Urothelium cell line (cell line): Measurements from ENCODE around the gene AP5B1.

Source experiments
- DNase-seq: peaks from one replicate; pipeline ENCODE4 v3.0.0; 2011; ENCODE audit warnings: low spot score, mixed read lengths
- FAIRE-seq: peaks from 2 replicates; lab custom pipeline; 2011; peaks lifted over from hg19 to GRCh38; lab: Jason Lieb, UNC

The AP5B1 gene, protein sequence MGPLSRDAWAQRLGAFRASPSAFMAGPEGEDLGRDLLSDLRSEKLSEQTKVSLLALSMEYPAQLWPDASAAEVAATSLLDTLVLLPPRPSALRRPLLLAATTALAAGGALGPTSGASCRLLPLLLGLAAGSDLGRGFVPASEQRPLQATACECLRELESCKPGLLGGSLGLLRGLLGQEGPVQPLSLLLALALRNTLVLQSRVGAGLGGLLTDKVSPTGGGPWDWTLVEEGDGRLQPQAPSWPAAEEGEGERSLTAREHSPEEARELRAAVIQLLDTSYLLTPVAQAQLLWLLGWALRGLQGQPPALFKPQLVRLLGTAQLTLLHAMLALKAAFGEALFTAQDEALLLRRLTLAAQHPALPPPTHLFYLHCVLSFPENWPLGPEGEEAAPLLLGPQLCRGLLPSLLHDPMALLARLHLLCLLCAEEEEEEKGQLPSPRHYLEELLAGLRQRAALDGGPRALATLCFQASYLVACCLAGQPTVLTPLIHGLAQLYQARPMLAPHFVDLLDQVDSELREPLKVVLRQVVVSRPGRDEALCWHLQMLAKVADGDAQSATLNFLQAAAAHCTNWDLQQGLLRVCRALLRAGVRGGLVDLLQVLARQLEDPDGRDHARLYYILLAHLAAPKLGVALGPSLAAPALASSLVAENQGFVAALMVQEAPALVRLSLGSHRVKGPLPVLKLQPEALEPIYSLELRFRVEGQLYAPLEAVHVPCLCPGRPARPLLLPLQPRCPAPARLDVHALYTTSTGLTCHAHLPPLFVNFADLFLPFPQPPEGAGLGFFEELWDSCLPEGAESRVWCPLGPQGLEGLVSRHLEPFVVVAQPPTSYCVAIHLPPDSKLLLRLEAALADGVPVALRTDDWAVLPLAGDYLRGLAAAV

GRCh38 chr11:65780770-65781151 lies at the start of gene AP5B1:
Gene AP5B1, minus strand, starts transcription at chr11:65780976. Its CDS starts 385 bp downstream, at chr11:65780591.
- FAIRE-seq: no peak
- DNase-seq: peak; percentile 88

DNA sequence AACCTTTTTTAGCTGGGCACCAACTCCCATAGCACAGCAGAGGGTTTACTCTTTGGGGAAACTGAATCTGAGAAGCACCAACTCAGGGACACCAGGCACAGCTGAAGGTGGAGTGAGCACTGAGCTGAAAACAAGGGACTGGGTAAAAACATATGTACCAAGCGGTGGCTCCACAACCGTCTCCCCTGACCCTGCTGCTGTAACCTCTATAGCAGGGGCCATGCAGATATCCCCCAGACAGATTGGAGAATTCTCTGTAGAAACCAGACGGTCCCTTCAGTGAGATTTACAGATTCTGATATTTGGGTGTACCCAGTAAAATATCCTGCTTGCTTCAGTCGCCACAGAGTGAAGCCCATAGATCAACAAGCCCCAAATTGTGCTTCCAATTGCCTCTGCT lies 48.7 kb upstream of the AP5B1 start:
- DNase-seq (no peak), FAIRE-seq (no peak)

GRCh38 chr11:65826984-65827735 lies 46.4 kb upstream of the AP5B1 start:
- DNase-seq: no peak
- no peak for FAIRE-seq

DNA sequence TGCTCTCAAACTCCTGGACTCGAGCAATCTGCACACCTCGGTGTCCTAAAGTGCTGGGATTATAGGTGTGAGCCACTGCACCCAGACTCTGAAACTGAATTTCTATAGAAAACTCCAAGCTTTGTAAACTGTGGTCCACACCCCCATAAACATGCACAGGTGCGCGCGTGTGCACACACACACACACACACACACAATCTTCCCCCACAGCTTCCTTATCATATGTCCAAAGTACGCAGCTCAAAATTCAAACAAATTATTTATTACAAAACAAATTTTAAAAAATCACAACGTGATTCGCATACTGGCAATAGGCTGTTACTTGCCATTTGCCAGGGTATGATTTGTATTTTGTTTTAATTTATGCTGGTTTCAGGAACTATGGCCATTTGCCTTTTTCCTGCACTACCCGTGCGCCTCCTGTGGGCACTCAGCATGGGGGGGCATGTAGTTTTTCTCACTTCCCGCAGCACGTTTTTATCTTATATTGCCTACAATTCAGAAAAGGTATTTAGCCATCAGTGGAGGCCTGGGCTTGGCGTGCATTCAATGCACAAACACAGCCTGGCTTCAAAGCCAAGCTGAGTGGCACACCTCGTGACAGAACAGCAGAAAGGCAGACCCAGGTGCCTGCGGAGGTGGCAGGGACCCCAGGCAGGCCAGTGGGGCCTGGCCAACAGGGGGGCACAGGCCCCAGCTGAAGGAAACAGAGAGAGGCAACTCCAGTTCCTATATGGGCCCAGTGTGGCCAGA lies 42.2 kb upstream of the AP5B1 start:
- DNase-seq (no peak), FAIRE-seq (no peak)

GRCh38 chr11:65821107-65821506 lies 40.3 kb upstream of the AP5B1 start:
- FAIRE-seq (no peak), DNase-seq (no peak)

- peak; percentile 96 for DNase-seq
- peak; percentile 23 for FAIRE-seq
Observed at GRCh38 chr11:65817835-65818680, 37.3 kb upstream of the AP5B1 start.

GRCh38 chr11:65817312-65817834 lies 36.6 kb upstream of the AP5B1 start:
- FAIRE-seq (no peak), DNase-seq (no peak)

GRCh38 chr11:65816696-65817095 lies 35.9 kb upstream of the AP5B1 start:
- FAIRE-seq (no peak), DNase-seq (no peak)

- DNase-seq: no peak
- FAIRE-seq: no peak
Observed at GRCh38 chr11:65814986-65815565, 34.3 kb upstream of the AP5B1 start.

DNA sequence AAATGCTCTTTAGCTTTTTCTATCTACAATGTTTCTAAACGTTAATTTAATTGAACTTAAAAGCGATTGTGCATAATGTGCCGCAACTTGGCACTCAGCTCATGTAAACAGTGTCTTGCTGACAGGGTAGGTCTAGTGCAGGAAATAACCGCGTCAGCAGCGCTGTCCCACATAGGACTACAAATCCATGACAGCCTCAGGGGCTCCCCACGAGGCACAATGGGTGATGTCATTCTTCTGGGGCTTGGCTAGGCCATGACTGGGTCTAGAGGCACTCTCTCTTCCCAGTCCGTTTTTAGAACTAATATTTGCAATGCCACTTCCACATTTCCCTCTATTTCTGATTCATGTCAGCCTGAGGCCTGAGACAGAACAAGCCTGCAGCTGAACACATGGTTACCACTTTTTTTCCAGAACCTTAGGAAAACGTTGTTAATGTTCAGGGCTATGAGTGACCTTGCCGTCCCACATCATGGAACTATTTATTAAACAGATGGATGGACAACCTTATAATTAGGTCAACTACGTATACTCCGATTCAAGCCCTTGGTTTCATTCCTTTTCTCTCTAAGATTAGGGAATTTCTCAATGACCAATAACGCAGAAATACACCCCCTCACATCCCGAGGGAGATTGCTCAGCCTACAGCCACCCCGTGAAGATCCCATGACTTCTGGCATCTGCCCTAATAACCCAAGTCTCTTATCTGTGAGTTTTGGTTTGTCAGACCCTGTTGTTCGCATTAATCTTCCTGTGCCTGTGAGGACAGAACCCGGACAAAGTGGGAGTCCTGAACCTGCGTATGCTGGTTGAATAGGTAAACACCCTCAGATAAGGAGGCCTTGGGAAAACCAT lies 33.6 kb upstream of the AP5B1 start:
- DNase-seq (no peak), FAIRE-seq (no peak)

GRCh38 chr11:65811764-65812475 lies 31.1 kb upstream of the AP5B1 start:
- FAIRE-seq (no peak), DNase-seq (no peak)

GRCh38 chr11:65810046-65810868 lies 29.5 kb upstream of the AP5B1 start:
- FAIRE-seq (peak; percentile 96), DNase-seq (no peak)

DNA sequence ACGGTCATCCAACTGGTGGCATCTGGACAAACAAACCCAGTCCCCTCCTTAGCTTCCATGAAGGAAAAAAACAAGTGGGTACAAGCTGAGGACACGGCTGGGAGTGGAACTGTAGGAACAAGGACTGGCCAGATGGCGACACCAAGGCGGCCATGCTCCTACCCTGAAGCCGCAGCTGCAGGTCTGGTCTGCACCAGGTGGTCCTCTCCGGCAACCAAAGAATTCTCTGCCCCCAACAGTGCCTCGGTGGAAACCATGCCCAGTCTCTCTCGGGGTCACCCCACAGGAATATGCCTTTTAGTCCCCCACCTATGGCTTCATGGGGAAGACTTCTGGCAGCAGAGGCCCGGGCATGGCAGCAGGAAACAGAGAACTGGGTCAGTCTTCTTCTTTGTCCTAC lies 28.7 kb upstream of the AP5B1 start:
- DNase-seq (no peak), FAIRE-seq (no peak)

DNA sequence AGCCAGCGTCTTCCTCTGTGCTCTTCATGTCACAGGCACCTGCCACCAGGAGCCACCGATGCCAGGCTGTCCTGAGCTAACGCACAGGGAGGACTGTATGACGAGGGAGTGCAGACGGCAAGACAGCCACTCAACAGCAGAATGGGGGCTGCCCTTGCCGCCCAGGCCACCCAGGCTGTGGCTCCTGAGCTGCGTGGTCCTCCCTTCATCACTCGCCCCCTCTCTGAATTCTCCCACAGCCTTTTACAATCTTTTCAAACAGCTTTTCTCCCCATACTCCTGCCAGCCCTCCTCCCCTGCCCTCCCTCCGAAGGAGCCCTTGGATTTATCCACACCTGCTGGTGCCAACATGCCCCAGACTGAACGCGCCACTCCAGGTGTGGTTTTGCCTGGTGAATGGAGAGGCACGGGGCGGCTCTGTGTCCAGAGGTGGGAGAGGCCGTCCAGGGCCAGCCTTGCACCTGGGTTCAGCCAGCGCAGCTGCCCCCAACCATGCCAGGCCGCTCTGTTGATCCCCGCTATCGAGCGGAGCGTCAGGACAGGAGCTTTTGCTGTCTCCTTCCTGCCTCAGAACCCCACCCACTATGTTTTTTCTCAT lies 28.1 kb upstream of the AP5B1 start:
- no peak for FAIRE-seq

DNA sequence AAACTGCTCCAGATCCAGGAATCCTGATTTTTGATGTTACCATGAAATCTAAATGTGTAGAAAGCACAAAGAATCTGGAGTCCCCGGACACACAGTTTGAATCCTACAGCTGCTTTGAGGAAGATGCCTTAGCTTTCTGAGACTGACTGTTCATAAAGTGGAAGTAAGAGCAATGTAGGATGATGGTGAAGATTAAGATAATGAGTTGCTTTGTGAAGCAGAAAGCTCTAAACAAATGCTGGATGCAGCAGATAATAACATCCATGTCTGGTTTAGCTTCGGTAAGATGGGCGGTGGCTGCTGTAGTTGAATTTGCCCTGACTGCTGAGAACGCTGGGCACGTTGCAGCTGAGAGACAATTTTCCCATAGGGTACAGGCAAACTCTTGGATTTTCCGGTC lies 26.2 kb upstream of the AP5B1 start:
- no peak for DNase-seq
- no peak for FAIRE-seq

More for the DNA sequence above, 28.1 kb upstream of the AP5B1 start:
- no peak for DNase-seq
